Activated naive CD4-positive, alpha-beta T cell treated with anti-CD3 and anti-CD28 coated beads for 36 hours (primary cell): Measurements from ENCODE around the gene COL4A1. TPM values are rescaled to one million over a fixed set of nuclear protein-coding genes. Genes with fewer than 3 reads are reported as not detected.

ENCODE experiments used
- CTCF ChIA-PET: fragments of 350-600 bp; sonication (Branson Sonifier 250); formaldehyde crosslinking; loops from one replicate; lab custom pipeline; 2021; ENCODE audit warnings: antibody characterized with exemption; lab: Charles Lee
- DNase-seq: peaks from one replicate; pipeline ENCODE4 v3.0.0-alpha.2; 2020
- H3K27ac Mint-ChIP-seq: one replicate; pipeline ENCODE4 v1.8.0; 2021; ENCODE audit warnings: mild to moderate bottlenecking, mixed read lengths
- H3K27me3 Mint-ChIP-seq: one replicate; pipeline ENCODE4 v1.8.0; 2021; ENCODE audit warnings: low read depth, mixed read lengths
- H3K36me3 Mint-ChIP-seq: one replicate; pipeline ENCODE4 v1.8.0; 2021; ENCODE audit warnings: low read depth, mixed read lengths
- H3K4me1 Mint-ChIP-seq: one replicate; pipeline ENCODE4 v1.8.0; 2021; ENCODE audit warnings: low read depth, mixed read lengths
- H3K4me3 Mint-ChIP-seq: one replicate; pipeline ENCODE4 v1.8.0; 2021; ENCODE audit warnings: mild to moderate bottlenecking, moderate library complexity, mixed read lengths
- H3K9me3 Mint-ChIP-seq: one replicate; pipeline ENCODE4 v1.8.0; 2021; ENCODE audit warnings: mixed read lengths
- intact Hi-C: fragments of 100-400 bp; cut with micrococcal nuclease; formaldehyde crosslinking; loops from one replicate; pipeline ENCODE4 v1.15.1; 2023
- total RNA-seq, 2 experiments: library from RNA; stranded (reverse); gene quantifications; one replicate each; pipeline ENCODE4 v1.2.3, GENCODE V29; 2021

Gene COL4A1
- total RNA-seq, 2 experiments from 2014 or later, result 0.07 TPM; not detected in 1

GRCh38 chr13:110150384-110151101, 156.4 kb downstream of the COL4A1 start:
- Mint-ChIP-seq H3K27ac (no peak overlapping the region), H3K4me3 (no peak overlapping the region), H3K27me3 (peaks cover 5% of the 10 kb centered on the region), H3K4me1 (no peaks in the 10 kb centered on the region), H3K36me3 (no peaks in the 10 kb centered on the region), H3K9me3 (peaks cover 3% of the 10 kb centered on the region)
- CTCF ChIA-PET, result no interaction called here
- intact Hi-C loops, result no loop called here
- no peak for DNase-seq

GRCh38 chr13:110149036-110149435, 157.9 kb downstream of the COL4A1 start:
- CTCF ChIA-PET, result no interaction called here
- no peak for DNase-seq
- no peak overlapping the region for H3K27ac Mint-ChIP-seq
- H3K27me3 Mint-ChIP-seq, result peaks cover 5% of the 10 kb centered on the region
- no peaks in the 10 kb centered on the region for H3K36me3 Mint-ChIP-seq
- no peaks in the 10 kb centered on the region for H3K4me1 Mint-ChIP-seq
- H3K4me3 Mint-ChIP-seq, result no peak overlapping the region
- no peaks in the 10 kb centered on the region for H3K9me3 Mint-ChIP-seq
- intact Hi-C loops, result no loop called here

GRCh38 chr13:110140099-110140498, 166.9 kb downstream of the COL4A1 start:
- intact Hi-C loops, result no loop called here
- DNase-seq, result no peak
- H3K4me1 Mint-ChIP-seq, result peaks cover 9% of the 10 kb centered on the region
- H3K36me3 Mint-ChIP-seq, result no peaks in the 10 kb centered on the region
- CTCF ChIA-PET, result no interaction called here
- peaks cover 8% of the 10 kb centered on the region for H3K9me3 Mint-ChIP-seq
- peaks cover 36% of the 10 kb centered on the region for H3K27me3 Mint-ChIP-seq
- H3K27ac Mint-ChIP-seq, result no peak overlapping the region
- H3K4me3 Mint-ChIP-seq, result no peak overlapping the region

GRCh38 chr13:110138700-110139036, 168.3 kb downstream of the COL4A1 start:
- peaks cover 42% of the 10 kb centered on the region for H3K27me3 Mint-ChIP-seq
- no peaks in the 10 kb centered on the region for H3K36me3 Mint-ChIP-seq
- peaks cover 8% of the 10 kb centered on the region for H3K9me3 Mint-ChIP-seq
- CTCF ChIA-PET, result no interaction called here
- H3K4me3 Mint-ChIP-seq, result peak overlapping the region; percentile 32
- peaks cover 9% of the 10 kb centered on the region for H3K4me1 Mint-ChIP-seq
- H3K27ac Mint-ChIP-seq, result no peak overlapping the region
- intact Hi-C loops, result loop anchor here (1.0 to 2.0 kb wide), 7 partner anchors 274 to 1223 kb away; partner anchors contain the start of genes ING1 and IRS2
- no peak for DNase-seq

GRCh38 chr13:110138010-110138699, 168.8 kb downstream of the COL4A1 start:
- Mint-ChIP-seq H3K27ac (peak overlapping the region; percentile 59), H3K27me3 (peaks cover 41% of the 10 kb centered on the region)

GRCh38 chr13:110137680-110138009, 169.3 kb downstream of the COL4A1 start:
- peak; percentile 54 for DNase-seq
- H3K27me3 Mint-ChIP-seq, result peaks cover 39% of the 10 kb centered on the region
- H3K27ac Mint-ChIP-seq, result peak overlapping the region; percentile 59
- CTCF ChIA-PET, result no interaction called here
- H3K36me3 Mint-ChIP-seq, result no peaks in the 10 kb centered on the region
- H3K4me1 Mint-ChIP-seq, result peaks cover 9% of the 10 kb centered on the region
- peak overlapping the region; percentile 73 for H3K4me3 Mint-ChIP-seq
- H3K9me3 Mint-ChIP-seq, result peaks cover 6% of the 10 kb centered on the region
- intact Hi-C loops, result loop anchor here (1.0 to 2.0 kb wide), 7 partner anchors 275 to 1222 kb away; partner anchors contain the start of genes ING1 and IRS2

More at GRCh38 chr13:110138010-110138699, 168.8 kb downstream of the COL4A1 start:
- H3K4me3 Mint-ChIP-seq, result peak overlapping the region; percentile 73
- CTCF ChIA-PET, result no interaction called here
- peaks cover 9% of the 10 kb centered on the region for H3K4me1 Mint-ChIP-seq
- peak; percentile 85 for DNase-seq
- H3K9me3 Mint-ChIP-seq, result peaks cover 8% of the 10 kb centered on the region
- no peaks in the 10 kb centered on the region for H3K36me3 Mint-ChIP-seq
- intact Hi-C loops, result loop anchor here (1.0 to 2.0 kb wide), 7 partner anchors 275 to 1223 kb away; partner anchors contain the start of genes ING1 and IRS2

- CTCF ChIA-PET, result no interaction called here
- intact Hi-C loops, result no loop called here
Measured at GRCh38 chr13:110136660-110137585, 170.0 kb downstream of the COL4A1 start.

GRCh38 chr13:110135977-110136597, 170.9 kb downstream of the COL4A1 start:
- CTCF ChIA-PET, result interaction anchor here (0.6 kb wide), 1 partner anchor 13 kb away, joined by 3 read pairs; no protein-coding TSS in a partner anchor
- Mint-ChIP-seq H3K36me3 (no peaks in the 10 kb centered on the region), H3K4me3 (no peak overlapping the region), H3K4me1 (peaks cover 9% of the 10 kb centered on the region), H3K9me3 (no peaks in the 10 kb centered on the region), H3K27me3 (peaks cover 37% of the 10 kb centered on the region), H3K27ac (no peak overlapping the region)
- no peak for DNase-seq
- intact Hi-C loops, result no loop called here

More at GRCh38 chr13:110136660-110137585, 170.0 kb downstream of the COL4A1 start:
- Mint-ChIP-seq H3K4me3 (peak overlapping the region; percentile 73), H3K9me3 (no peaks in the 10 kb centered on the region), H3K27ac (no peak overlapping the region), H3K4me1 (peaks cover 9% of the 10 kb centered on the region), H3K27me3 (peaks cover 38% of the 10 kb centered on the region), H3K36me3 (no peaks in the 10 kb centered on the region)
- no peak for DNase-seq

GRCh38 chr13:110134801-110135200, 172.2 kb downstream of the COL4A1 start:
- intact Hi-C loops, result no loop called here
- no peaks in the 10 kb centered on the region for H3K9me3 Mint-ChIP-seq
- H3K27ac Mint-ChIP-seq, result no peak overlapping the region
- CTCF ChIA-PET, result no interaction called here
- H3K4me3 Mint-ChIP-seq, result no peak overlapping the region
- H3K27me3 Mint-ChIP-seq, result peaks cover 36% of the 10 kb centered on the region
- peaks cover 9% of the 10 kb centered on the region for H3K4me1 Mint-ChIP-seq
- no peaks in the 10 kb centered on the region for H3K36me3 Mint-ChIP-seq
- DNase-seq, result no peak

GRCh38 chr13:110133425-110134235, 173.3 kb downstream of the COL4A1 start:
- Mint-ChIP-seq H3K27me3 (peaks cover 28% of the 10 kb centered on the region), H3K9me3 (no peaks in the 10 kb centered on the region), H3K4me1 (peaks cover 9% of the 10 kb centered on the region), H3K4me3 (no peak overlapping the region), H3K27ac (no peak overlapping the region), H3K36me3 (no peaks in the 10 kb centered on the region)
- CTCF ChIA-PET, result no interaction called here
- DNase-seq, result no peak
- intact Hi-C loops, result no loop called here
